CD4-positive, CD25-positive, alpha-beta regulatory T cell (primary cell): ENCODE results near the gene TXNDC11. TPM values are rescaled to one million over a fixed set of nuclear protein-coding genes. Genes with fewer than 3 reads are reported as not detected.

ENCODE experiments used
- ATAC-seq, 2 donors: fragments of 150-1000 bp; cut with Tn5 transposase; one replicate each; pipeline ENCODE4 v1.10.0; 2021; ENCODE audit warnings: low read depth in 2 of 2, moderate number of reproducible peaks in 2 of 2, moderate library complexity in 1 of 2
- DNase-seq, 3 donors: peaks; one replicate each; pipeline versions ENCODE4 v3.0.0 to v3.0.0-alpha.2; 2012 to 2022; ENCODE audit warnings: mixed read lengths in 1 of 3
- H3K27ac ChIP-seq: one replicate; pipeline ENCODE4 v1.7.0; 2013; ENCODE audit warnings: mild to moderate bottlenecking, low read length; ENCODE audit not compliant: insufficient read depth, poor library complexity, severe bottlenecking
- H3K27me3 ChIP-seq: one replicate; pipeline ENCODE4 v1.7.0; 2013; ENCODE audit warnings: low read length; ENCODE audit not compliant: control insufficient read depth, insufficient read depth
- H3K36me3 ChIP-seq: one replicate; pipeline ENCODE4 v1.7.0; 2013; ENCODE audit warnings: mild to moderate bottlenecking, low read length, moderate library complexity; ENCODE audit not compliant: control insufficient read depth, insufficient read depth
- H3K4me1 ChIP-seq: 2 replicates; pipeline ENCODE4 v1.7.0; 2013; ENCODE audit warnings: mild to moderate bottlenecking, low read length; ENCODE audit not compliant: insufficient read depth, control insufficient read depth, poor library complexity, severe bottlenecking
- H3K4me3 ChIP-seq: one replicate; pipeline ENCODE4 v1.7.0; 2013; ENCODE audit warnings: low read depth, mild to moderate bottlenecking, low read length, moderate library complexity
- H3K9me3 ChIP-seq, 2 experiments: 1 replicate in 1 of 2; 2 replicates in 1 of 2; pipeline ENCODE4 v1.7.0; 2013; ENCODE audit warnings: low read length in 2 of 2, mild to moderate bottlenecking in 1 of 2, moderate library complexity in 1 of 2; ENCODE audit not compliant: control insufficient read depth in 2 of 2
- H3K27ac Mint-ChIP-seq, 3 donors: one replicate each; pipeline ENCODE4 v1.8.0; 2020 to 2022; ENCODE audit warnings: mild to moderate bottlenecking in 3 of 3, mixed read lengths in 3 of 3, moderate library complexity in 2 of 3
- H3K27me3 Mint-ChIP-seq: one replicate; pipeline ENCODE4 v1.8.0; 2022; ENCODE audit warnings: mild to moderate bottlenecking, mixed read lengths
- H3K36me3 Mint-ChIP-seq: one replicate; pipeline ENCODE4 v1.8.0; 2020; ENCODE audit warnings: mixed read lengths
- H3K4me1 Mint-ChIP-seq, 4 donors: one replicate each; pipeline ENCODE4 v1.8.0; 2020 to 2022; ENCODE audit warnings: mixed read lengths in 4 of 4, mild to moderate bottlenecking in 1 of 4
- H3K4me3 Mint-ChIP-seq, 4 donors: one replicate each; pipeline ENCODE4 v1.8.0; 2020 to 2022; ENCODE audit warnings: mild to moderate bottlenecking in 4 of 4, mixed read lengths in 4 of 4, moderate library complexity in 3 of 4
- H3K9me3 Mint-ChIP-seq, 7 donors: one replicate each; pipeline ENCODE4 v1.8.0; 2020 to 2022; ENCODE audit warnings: mixed read lengths in 7 of 7, mild to moderate bottlenecking in 3 of 7, moderate library complexity in 2 of 7
- polyA plus RNA-seq, 4 donors: library from polyadenylated mRNA; unstranded; fragments of 300-500 nt; fragmentation: Illumina TruSeq; gene quantifications; one replicate each; pipeline ENCODE4 v1.2.3, GENCODE V29; 2021
- total RNA-seq: library from RNA; stranded (reverse); gene quantifications from one replicate; pipeline ENCODE4 v1.2.3, GENCODE V29; 2022

The TXNDC11 gene
- total and polyA plus RNA-seq, 5 donors from 2014 or later = 64.9 to 178 (median 71.3) TPM

DNA sequence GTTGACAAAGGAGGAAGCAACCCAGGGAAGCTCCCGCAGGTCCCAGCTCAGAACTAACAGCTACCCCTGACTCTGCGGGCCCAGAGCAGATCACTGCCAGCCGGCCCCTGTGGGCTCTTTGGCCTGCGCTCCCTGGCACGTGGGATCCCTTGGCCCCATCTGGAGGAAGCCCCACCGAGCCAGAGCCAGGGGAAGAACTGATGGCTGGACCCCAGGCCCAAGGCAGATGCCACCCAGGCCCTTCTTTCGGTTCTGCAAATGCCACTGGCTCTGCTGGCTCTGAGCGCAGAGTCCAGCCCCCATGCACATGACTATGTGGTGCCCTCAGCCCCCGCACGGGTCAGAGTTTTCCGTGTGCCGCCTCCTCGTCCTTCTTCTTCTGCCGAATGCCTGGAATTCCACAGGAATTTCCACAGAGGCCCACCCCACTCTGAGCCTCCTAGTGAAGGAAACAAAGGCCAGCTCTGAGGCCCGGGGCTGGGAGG is 110.2 kb downstream of the TXNDC11 start:
- H3K27me3 ChIP-seq = no peaks in the 10 kb centered on the region
- H3K27ac Mint-ChIP-seq = peak overlapping the region in 2 of 3 donors; percentile 58 to 96
- H3K4me3 Mint-ChIP-seq = no peak overlapping the region
- no peaks in the 10 kb centered on the region for H3K36me3 Mint-ChIP-seq
- peaks cover 0 to 1% (median 0%) of the 10 kb centered on the region in 7 donors for H3K9me3 Mint-ChIP-seq
- no peak overlapping the region for H3K27ac ChIP-seq
- DNase-seq (no peak), ATAC-seq (no peak)
- H3K9me3 ChIP-seq = no peaks in the 10 kb centered on the region
- no peak overlapping the region for H3K4me3 ChIP-seq
- H3K36me3 ChIP-seq = no peaks in the 10 kb centered on the region
- no peaks in the 10 kb centered on the region for H3K27me3 Mint-ChIP-seq
- peaks cover 14% of the 10 kb centered on the region for H3K4me1 ChIP-seq
- H3K4me1 Mint-ChIP-seq = peaks cover 0 to 48% (median 19%) of the 10 kb centered on the region in 4 donors

DNA sequence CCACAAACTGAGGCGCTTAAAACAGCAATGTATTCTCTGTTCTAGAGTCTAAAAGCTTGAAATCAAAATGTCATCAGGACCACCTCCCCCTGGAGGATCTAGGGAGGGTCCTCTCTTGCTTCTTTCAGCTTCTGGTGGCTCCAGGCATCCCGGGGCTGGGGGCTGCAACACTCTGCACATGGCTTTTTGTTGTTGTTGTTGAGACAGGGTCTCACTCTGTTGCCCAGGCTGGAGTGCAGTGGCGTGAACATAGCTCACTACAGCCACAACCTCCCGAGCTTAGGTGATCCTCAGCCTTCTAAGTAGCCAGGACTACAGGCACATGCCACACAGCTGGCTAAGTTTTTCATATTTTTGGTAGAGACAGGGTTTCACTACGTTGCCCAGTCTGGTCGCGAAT is 111.4 kb downstream of the TXNDC11 start:
- ATAC-seq (no peak), DNase-seq (no peak)
- Histone ChIP-seq H3K27ac (no peak overlapping the region), H3K4me3 (no peak overlapping the region), H3K27me3 (no peaks in the 10 kb centered on the region), H3K9me3 (no peaks in the 10 kb centered on the region), H3K36me3 (no peaks in the 10 kb centered on the region), H3K4me1 (peaks cover 14% of the 10 kb centered on the region)
- H3K27me3 Mint-ChIP-seq = no peaks in the 10 kb centered on the region
- H3K27ac Mint-ChIP-seq = peak overlapping the region in 1 of 3 donors; percentile 15
- H3K4me1 Mint-ChIP-seq = peaks cover 0 to 47% (median 21%) of the 10 kb centered on the region in 4 donors
- H3K36me3 Mint-ChIP-seq = no peaks in the 10 kb centered on the region
- peaks cover 0 to 1% (median 0%) of the 10 kb centered on the region in 7 donors for H3K9me3 Mint-ChIP-seq
- no peak overlapping the region for H3K4me3 Mint-ChIP-seq

DNA sequence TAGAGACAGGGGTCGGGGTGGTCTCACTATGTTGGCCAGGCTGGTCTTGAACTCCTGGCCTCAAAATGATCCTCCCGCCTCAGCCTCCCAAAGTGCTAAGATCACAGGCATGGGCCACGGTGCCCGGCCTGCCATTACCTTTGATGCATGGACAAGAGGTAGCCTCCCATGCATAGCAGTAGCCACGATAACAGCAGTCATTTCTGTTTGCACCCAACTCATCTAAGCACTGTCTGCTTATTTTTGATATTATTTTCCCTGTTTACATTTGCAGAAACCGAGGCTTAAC is 111.9 kb downstream of the TXNDC11 start:
- Mint-ChIP-seq H3K27me3 (no peaks in the 10 kb centered on the region), H3K4me1 (peaks cover 4 to 46% (median 21%) of the 10 kb centered on the region in 4 donors), H3K36me3 (no peaks in the 10 kb centered on the region), H3K4me3 (no peak overlapping the region), H3K27ac (peak overlapping the region in 2 of 3 donors; percentile 15 to 31), H3K9me3 (peaks cover 0 to 1% (median 0%) of the 10 kb centered on the region in 7 donors)
- H3K9me3 ChIP-seq = no peaks in the 10 kb centered on the region
- no peaks in the 10 kb centered on the region for H3K36me3 ChIP-seq
- H3K27ac ChIP-seq = no peak overlapping the region
- no peak for DNase-seq
- peaks cover 14% of the 10 kb centered on the region for H3K4me1 ChIP-seq
- ATAC-seq = no peak
- no peak overlapping the region for H3K4me3 ChIP-seq
- no peaks in the 10 kb centered on the region for H3K27me3 ChIP-seq

DNA sequence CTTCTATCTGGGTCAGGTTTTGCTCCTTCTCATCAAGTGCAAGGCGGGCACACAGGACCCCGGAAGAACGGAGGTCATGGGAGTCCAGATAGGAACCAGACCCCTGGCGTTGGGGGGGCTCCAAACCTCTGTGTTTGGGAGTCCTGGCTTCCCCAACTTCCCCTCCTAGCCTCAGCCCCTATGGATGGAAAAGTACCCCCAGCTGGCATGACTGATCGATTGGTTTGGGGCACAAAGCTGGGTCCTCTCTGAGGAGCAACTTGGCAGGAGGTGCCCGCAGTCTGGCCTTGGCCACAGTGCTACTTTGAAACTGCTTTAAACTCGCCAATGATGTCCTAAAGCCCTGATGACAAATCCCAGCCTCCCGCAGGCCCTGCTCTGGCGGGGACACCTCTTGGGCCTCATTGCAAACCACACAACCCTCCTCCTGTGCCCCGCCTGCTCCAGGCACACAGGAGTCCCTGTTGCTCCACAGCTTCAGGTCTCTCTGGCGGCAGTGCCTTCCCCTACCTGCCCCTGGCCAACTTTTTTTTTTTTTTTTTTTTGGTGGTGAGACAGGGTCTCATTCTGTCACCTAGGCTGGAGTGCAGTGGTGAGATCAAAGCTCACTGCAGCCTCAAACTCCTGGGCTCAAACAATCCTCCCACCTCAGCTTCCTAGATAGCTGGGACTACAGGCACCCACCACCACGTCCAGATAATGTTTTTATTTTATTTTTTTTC is 112.5 kb downstream of the TXNDC11 start:
- H3K4me1 Mint-ChIP-seq = peaks cover 8 to 50% (median 24%) of the 10 kb centered on the region in 4 donors

More for the DNA sequence above, 112.5 kb downstream of the TXNDC11 start:
- Histone ChIP-seq H3K9me3 (no peaks in the 10 kb centered on the region), H3K4me3 (no peak overlapping the region), H3K27me3 (no peaks in the 10 kb centered on the region), H3K27ac (no peak overlapping the region), H3K36me3 (no peaks in the 10 kb centered on the region), H3K4me1 (peaks cover 14% of the 10 kb centered on the region)
- Mint-ChIP-seq H3K9me3 (peaks cover 0 to 1% (median 0%) of the 10 kb centered on the region in 7 donors), H3K27me3 (no peaks in the 10 kb centered on the region), H3K27ac (peak overlapping the region in 1 of 3 donors; percentile 89), H3K36me3 (no peaks in the 10 kb centered on the region), H3K4me3 (no peak overlapping the region)
- DNase-seq (no peak), ATAC-seq (no peak)

Other genes starting within 250 kb of the TXNDC11 start
- gene LITAF, start 155.9 kb downstream of the TXNDC11 start, total RNA-seq = 281 TPM
- 100 to 1,000 TPM; 628 to 696 (median 645) TPM for gene LITAF, start 155.9 kb downstream of the TXNDC11 start, polyA plus RNA-seq
- 27.5 TPM for gene SNN, start 74.4 kb downstream of the TXNDC11 start, total RNA-seq
- 10 to 100 TPM; 14.5 to 31.2 (median 23.8) TPM for gene SNN, start 74.4 kb downstream of the TXNDC11 start, polyA plus RNA-seq
- gene ZC3H7A, start 54.4 kb upstream of the TXNDC11 start, total RNA-seq = 157 TPM
- gene ZC3H7A, start 54.4 kb upstream of the TXNDC11 start, polyA plus RNA-seq = 10 to 100 TPM; 43.3 to 49.5 (median 47.5) TPM
- 145 TPM for gene RSL1D1, start 108.7 kb upstream of the TXNDC11 start, total RNA-seq
- 100 to 1,000 TPM; 106 to 235 (median 181) TPM for gene RSL1D1, start 108.7 kb upstream of the TXNDC11 start, polyA plus RNA-seq
- 177 TPM for gene GSPT1, start 173.1 kb upstream of the TXNDC11 start, total RNA-seq
- gene GSPT1, start 173.1 kb upstream of the TXNDC11 start, polyA plus RNA-seq = 100 to 1,000 TPM in 2 of 4 donors, 10 to 100 TPM in 2; 93.2 to 103 (median 100) TPM
- 17.5 TPM for gene NPIPB2, start 199.2 kb upstream of the TXNDC11 start, total RNA-seq
- gene NPIPB2, start 199.2 kb upstream of the TXNDC11 start, polyA plus RNA-seq = 1 to 10 TPM in 1 of 4 donors, under 1 TPM in 2, not detected in 1; 0.44 to 3.7 (median 0.78) TPM
- not detected for gene TNFRSF17, start 222.4 kb upstream of the TXNDC11 start, total RNA-seq
- gene TNFRSF17, start 222.4 kb upstream of the TXNDC11 start, polyA plus RNA-seq = not detected
- gene SNX29, start 233.9 kb upstream of the TXNDC11 start, total RNA-seq = 32.9 TPM
- 10 to 100 TPM in 3 of 4 donors, 1 to 10 TPM in 1; 9.2 to 13.5 (median 11.7) TPM for gene SNX29, start 233.9 kb upstream of the TXNDC11 start, polyA plus RNA-seq